Mucosa of stomach (tissue), 1 donor: ENCODE measurements around the gene TPH1.

Experiments
- H3K27me3 ChIP-seq: one replicate; pipeline ENCODE4 v1.7.0; 2013; ENCODE audit warnings: mild to moderate bottlenecking, low read length; ENCODE audit not compliant: control insufficient read depth, insufficient read depth
- H3K36me3 ChIP-seq: one replicate; pipeline ENCODE4 v1.7.0; 2013; ENCODE audit warnings: low read length; ENCODE audit not compliant: control insufficient read depth, insufficient read depth
- H3K4me1 ChIP-seq: one replicate; pipeline ENCODE4 v1.7.0; 2013; ENCODE audit warnings: mild to moderate bottlenecking, low read length; ENCODE audit not compliant: control insufficient read depth, insufficient read depth
- H3K4me3 ChIP-seq: one replicate; pipeline ENCODE4 v1.7.0; 2013; ENCODE audit warnings: low read length
- H3K9ac ChIP-seq: one replicate; pipeline ENCODE4 v1.7.0; 2013; ENCODE audit warnings: mild to moderate bottlenecking, low read length, moderate library complexity
- H3K9me3 ChIP-seq: one replicate; pipeline ENCODE4 v1.7.0; 2013; ENCODE audit warnings: mild to moderate bottlenecking, low read length, moderate library complexity; ENCODE audit not compliant: control insufficient read depth
- donor health status: Pancreatic carcinoma.

Gene TPH1

GRCh38 chr11:18016789-18017188, 29.3 kb downstream of the TPH1 start:
- Histone ChIP-seq H3K9ac (no peak overlapping the region), H3K4me3 (no peak overlapping the region), H3K27me3 (no peaks in the 10 kb centered on the region), H3K9me3 (no peaks in the 10 kb centered on the region), H3K4me1 (peaks cover 6% of the 10 kb centered on the region), H3K36me3 (no peaks in the 10 kb centered on the region)

- H3K4me3 ChIP-seq, result no peak overlapping the region
- no peaks in the 10 kb centered on the region for H3K36me3 ChIP-seq
- no peaks in the 10 kb centered on the region for H3K9me3 ChIP-seq
Measured at GRCh38 chr11:18014876-18015275, 31.2 kb downstream of the TPH1 start.

GRCh38 chr11:18013790-18014507, 32.1 kb downstream of the TPH1 start:
- H3K27me3 ChIP-seq, result no peaks in the 10 kb centered on the region
- H3K4me3 ChIP-seq, result peak overlapping the region; percentile 87

More at GRCh38 chr11:18014876-18015275, 31.2 kb downstream of the TPH1 start:
- Histone ChIP-seq H3K9ac (no peak overlapping the region), H3K27me3 (no peaks in the 10 kb centered on the region), H3K4me1 (peaks cover 9% of the 10 kb centered on the region)

GRCh38 chr11:18012906-18013781, 32.9 kb downstream of the TPH1 start, which contains the start of gene SERGEF:
Gene SERGEF (minus strand): TSS chr11:18013047. CDS start chr11:18013010, 37 bp downstream.
- peak within 1 kb of the TSS; percentile 87 for H3K4me3 ChIP-seq
- H3K9me3 ChIP-seq, result no peaks in the 10 kb centered on the region
- H3K4me1 ChIP-seq, result peaks cover 9% of the 10 kb centered on the region
- no peaks in the 10 kb centered on the region for H3K27me3 ChIP-seq
- no peaks in the 10 kb centered on the region for H3K36me3 ChIP-seq
- H3K9ac ChIP-seq, result peak within 1 kb of the TSS; percentile 84

More at GRCh38 chr11:18013790-18014507, 32.1 kb downstream of the TPH1 start:
- Histone ChIP-seq H3K36me3 (no peaks in the 10 kb centered on the region), H3K9ac (peak overlapping the region; percentile 84), H3K4me1 (peaks cover 9% of the 10 kb centered on the region), H3K9me3 (no peaks in the 10 kb centered on the region)

- peak overlapping the region; percentile 26 for H3K4me3 ChIP-seq
- no peaks in the 10 kb centered on the region for H3K36me3 ChIP-seq
- peaks cover 9% of the 10 kb centered on the region for H3K4me1 ChIP-seq
- H3K9me3 ChIP-seq, result no peaks in the 10 kb centered on the region
- H3K27me3 ChIP-seq, result no peaks in the 10 kb centered on the region
- peak overlapping the region; percentile 78 for H3K9ac ChIP-seq
Measured at GRCh38 chr11:18012122-18012905, 33.8 kb downstream of the TPH1 start.

GRCh38 chr11:18011633-18012032, 34.4 kb downstream of the TPH1 start:
- H3K4me3 ChIP-seq, result no peak overlapping the region

GRCh38 chr11:18010977-18011586, 35.0 kb downstream of the TPH1 start:
- H3K9me3 ChIP-seq, result no peaks in the 10 kb centered on the region
- peaks cover 9% of the 10 kb centered on the region for H3K4me1 ChIP-seq
- H3K36me3 ChIP-seq, result no peaks in the 10 kb centered on the region
- H3K9ac ChIP-seq, result no peak overlapping the region
- no peaks in the 10 kb centered on the region for H3K27me3 ChIP-seq
- H3K4me3 ChIP-seq, result no peak overlapping the region

More at GRCh38 chr11:18011633-18012032, 34.4 kb downstream of the TPH1 start:
- H3K9ac ChIP-seq, result no peak overlapping the region
- no peaks in the 10 kb centered on the region for H3K36me3 ChIP-seq
- H3K27me3 ChIP-seq, result no peaks in the 10 kb centered on the region
- peaks cover 9% of the 10 kb centered on the region for H3K4me1 ChIP-seq
- H3K9me3 ChIP-seq, result no peaks in the 10 kb centered on the region

GRCh38 chr11:18010121-18010670, 35.9 kb downstream of the TPH1 start:
- H3K9ac ChIP-seq, result no peak overlapping the region
- no peaks in the 10 kb centered on the region for H3K27me3 ChIP-seq
- H3K36me3 ChIP-seq, result no peaks in the 10 kb centered on the region
- H3K4me3 ChIP-seq, result no peak overlapping the region
- no peaks in the 10 kb centered on the region for H3K9me3 ChIP-seq
- peaks cover 9% of the 10 kb centered on the region for H3K4me1 ChIP-seq

GRCh38 chr11:18005376-18006129, 40.5 kb downstream of the TPH1 start:
- no peaks in the 10 kb centered on the region for H3K4me1 ChIP-seq
- H3K4me3 ChIP-seq, result no peak overlapping the region
- no peaks in the 10 kb centered on the region for H3K27me3 ChIP-seq
- no peaks in the 10 kb centered on the region for H3K36me3 ChIP-seq
- no peaks in the 10 kb centered on the region for H3K9me3 ChIP-seq
- H3K9ac ChIP-seq, result no peak overlapping the region

GRCh38 chr11:18001191-18001590, 44.9 kb downstream of the TPH1 start:
- H3K36me3 ChIP-seq, result no peaks in the 10 kb centered on the region
- no peaks in the 10 kb centered on the region for H3K27me3 ChIP-seq
- H3K4me3 ChIP-seq, result no peak overlapping the region

GRCh38 chr11:18000760-18001159, 45.3 kb downstream of the TPH1 start:
- no peaks in the 10 kb centered on the region for H3K9me3 ChIP-seq
- H3K27me3 ChIP-seq, result no peaks in the 10 kb centered on the region
- no peaks in the 10 kb centered on the region for H3K36me3 ChIP-seq
- H3K9ac ChIP-seq, result no peak overlapping the region
- H3K4me3 ChIP-seq, result no peak overlapping the region
- no peaks in the 10 kb centered on the region for H3K4me1 ChIP-seq

More at GRCh38 chr11:18001191-18001590, 44.9 kb downstream of the TPH1 start:
- Histone ChIP-seq H3K9me3 (no peaks in the 10 kb centered on the region), H3K4me1 (no peaks in the 10 kb centered on the region), H3K9ac (no peak overlapping the region)
